Spleen (tissue), 11 donors: ENCODE results near the gene SLC10A1. TPM values are rescaled to one million over a fixed set of nuclear protein-coding genes. Genes with fewer than 3 reads are reported as not detected.

ENCODE experiments used
- DNase-seq: peaks from one replicate; pipeline ENCODE4 v3.0.0-alpha.2; 2020
- H3K27ac ChIP-seq, 8 donors: fragments of 200-600 bp; sonication (generic) in 7 of 8; 1 replicate in 4 of 8; 2 replicates in 4 of 8; pipeline versions ENCODE4 v1.5.0 to v1.8.0; 2016 to 2021; ENCODE audit warnings: inconsistent platforms in 4 of 8, mild to moderate bottlenecking in 4 of 8, moderate library complexity in 1 of 8
- H3K27me3 ChIP-seq, 7 donors: fragments of 200-600 bp; sonication (generic) in 6 of 7; replicated peaks in 1 of 7; 1 replicate in 4 of 7; 2 replicates in 3 of 7; pipeline versions ENCODE4 v1.5.0 to v1.8.0; 2016 to 2021; ENCODE audit warnings: inconsistent platforms in 3 of 7, mild to moderate bottlenecking in 1 of 7
- H3K36me3 ChIP-seq, 6 donors: fragments of 200-600 bp; sonication (generic) in 5 of 6; 1 replicate in 4 of 6; 2 replicates in 2 of 6; pipeline versions ENCODE4 v1.5.0 to v1.8.0; 2016 to 2021; ENCODE audit warnings: inconsistent platforms in 2 of 6
- H3K4me1 ChIP-seq, 6 donors: fragments of 200-600 bp; sonication (generic) in 5 of 6; 1 replicate in 3 of 6; 2 replicates in 3 of 6; pipeline versions ENCODE4 v1.5.0 to v1.8.0; 2016 to 2021; ENCODE audit warnings: inconsistent platforms in 3 of 6
- H3K4me3 ChIP-seq, 8 donors: fragments of 200-600 bp; sonication (generic) in 7 of 8; 1 replicate in 4 of 8; 2 replicates in 4 of 8; pipeline versions ENCODE4 v1.5.0 to v1.8.0; 2016 to 2021; ENCODE audit warnings: inconsistent platforms in 4 of 8, mild to moderate bottlenecking in 4 of 8, moderate library complexity in 2 of 8
- H3K9me3 ChIP-seq, 8 donors: fragments of 200-600 bp; sonication (generic) in 7 of 8; 1 replicate in 4 of 8; 2 replicates in 4 of 8; pipeline versions ENCODE4 v1.5.0 to v1.8.0; 2016 to 2021; ENCODE audit warnings: inconsistent platforms in 4 of 8
- CTCF ChIP-seq, 11 experiments: fragments of 200-600 bp in 7 of 11; fragments of 450-650 bp in 4 of 11; sonication (generic) in 4 of 11; IDR thresholded peaks in 8 of 11; conservative IDR thresholded peaks in 3 of 11; 1 replicate in 7 of 11; 2 replicates in 4 of 11; pipeline versions ENCODE4 v1.4.0 to v1.8.0; 2016 to 2021; ENCODE audit warnings: antibody characterized with exemption in 11 of 11, inconsistent platforms in 4 of 11, mild to moderate bottlenecking in 1 of 11
- POLR2A ChIP-seq, 3 donors: fragments of 450-650 bp; IDR thresholded peaks; one replicate each; pipeline ENCODE4 v1.5.1; 2017; ENCODE audit warnings: antibody characterized with exemption in 3 of 3, mild to moderate bottlenecking in 1 of 3
- POLR2AphosphoS5 ChIP-seq, 3 donors: sonication (generic); formaldehyde crosslinking; IDR thresholded peaks; one replicate each; pipeline ENCODE4 v1.5.1; 2017; ENCODE audit warnings: antibody characterized with exemption in 3 of 3
- WGBS, 5 donors: extraction: QIAGEN DNeasy Blood & Tissue Kit in 3 of 5; methylation state at CpG; one replicate each; pipeline versions ENCODE4 v1.1.5 to v1.1.7; 2013 to 2018; 5-methylcytosine and 5-hydroxymethylcytosine counted together
- intact Hi-C: fragments of 100-400 bp; cut with DNase I; formaldehyde crosslinking; loops from one replicate; pipeline ENCODE4 v1.15.0; 2023; ENCODE audit warnings: low total_unique reads
- polyA plus RNA-seq, 3 donors: library from polyadenylated mRNA; stranded (reverse); fragments of 200-250 nt; gene quantifications; one replicate each; pipeline ENCODE4 v1.2.1, GENCODE V29; 2013
- total RNA-seq, 7 donors: library from RNA; depleted of rRNA in 3 of 7; stranded (reverse); fragments of >200 nt in 3 of 7; fragmentation: NEBNext Ultra II Directional in 4 of 7; extraction: Animal tissue kit (Norgen Biotek cat#: 25700) in 4 of 7; gene quantifications; one replicate each; pipeline versions ENCODE4 v1.1.0 to v1.2.1, GENCODE V29; 2016 to 2021
- donor health status: healthy with polysubstance abuse.
- donor health status: DM: no; HTN: no; CAD: no; lungs with moderate emphysema.
- donor health status: DM: no; HTN: no; CAD: no.
- donor health status: Bipolar disorder and iron deficiency.
- donor health status: healthy.
- donor health status: DM: no; HTN: no; CAD: no.
- donor health status: DM: yes; HTN: yes; CAD: no.

Gene SLC10A1
- total and polyA plus RNA-seq, 10 donors = not detected

GRCh38 chr14:69795691-69796090 is 1.4 kb downstream of the SLC10A1 start:
- no peak overlapping the region for H3K27ac ChIP-seq
- intact Hi-C loops = no loop called here
- DNase-seq = no peak
- no peaks in the 10 kb centered on the region for H3K4me1 ChIP-seq
- H3K36me3 ChIP-seq = no peaks in the 10 kb centered on the region
- no peaks in the 10 kb centered on the region for H3K9me3 ChIP-seq
- H3K4me3 ChIP-seq = no peak overlapping the region
- WGBS, 5 donors = 68 to 97% (median 89%) methylated on average over 4 of the region's 4 CpGs
- H3K27me3 ChIP-seq = peaks cover 0 to 4% (median 0%) of the 10 kb centered on the region in 7 donors
- TF ChIP-seq CTCF (IDR thresholded peaks at IDR 0.05 in 8 of 11, conservative IDR thresholded peaks at IDR 0.05 in 3 of 11) (no peak), POLR2AphosphoS5 (IDR thresholded peaks at IDR 0.05) (no peak), POLR2A (IDR thresholded peaks at IDR 0.05) (no peak)

DNA sequence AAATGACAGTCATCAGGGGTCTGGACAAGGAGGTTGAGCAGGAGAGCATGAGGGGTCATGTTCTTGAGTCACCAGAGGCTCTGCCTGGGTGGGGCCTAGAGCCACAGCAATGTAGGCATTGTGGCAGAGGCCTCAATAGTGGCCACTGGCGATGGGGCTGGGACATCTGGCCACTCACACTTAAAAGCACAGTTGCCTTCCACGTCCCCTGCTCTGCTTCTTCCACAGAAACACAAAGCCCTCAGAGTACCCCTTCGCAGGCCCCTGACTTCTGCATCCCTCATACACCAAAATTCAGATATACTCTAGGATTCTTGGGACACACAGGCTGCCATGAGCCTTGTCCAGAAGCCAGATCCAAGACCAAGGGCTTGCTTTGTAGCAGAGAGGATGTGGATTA is 2.2 kb downstream of the SLC10A1 start:
- no peak for DNase-seq
- Histone ChIP-seq H3K9me3 (no peaks in the 10 kb centered on the region), H3K36me3 (no peaks in the 10 kb centered on the region), H3K27ac (no peak overlapping the region), H3K27me3 (peaks cover 0 to 4% (median 0%) of the 10 kb centered on the region in 7 donors), H3K4me1 (no peaks in the 10 kb centered on the region), H3K4me3 (no peak overlapping the region)
- no peak for TF ChIP-seq POLR2AphosphoS5 (IDR thresholded peaks at IDR 0.05)
- TF ChIP-seq CTCF (IDR thresholded peaks at IDR 0.05 in 8 of 11, conservative IDR thresholded peaks at IDR 0.05 in 3 of 11) = no peak
- no peak for TF ChIP-seq POLR2A (IDR thresholded peaks at IDR 0.05)
- WGBS, 5 donors = 71 to 98% (median 90%) methylated on average over 3 of the region's 3 CpGs
- intact Hi-C loops = no loop called here

- TF ChIP-seq CTCF (IDR thresholded peaks at IDR 0.05 in 8 of 11, conservative IDR thresholded peaks at IDR 0.05 in 3 of 11) = no peak
- TF ChIP-seq POLR2A (IDR thresholded peaks at IDR 0.05) = no peak
- no peak for TF ChIP-seq POLR2AphosphoS5 (IDR thresholded peaks at IDR 0.05)
- Histone ChIP-seq H3K4me3 (no peak overlapping the region), H3K36me3 (no peaks in the 10 kb centered on the region), H3K27me3 (peaks cover 0 to 4% (median 0%) of the 10 kb centered on the region in 7 donors), H3K27ac (no peak overlapping the region), H3K4me1 (no peaks in the 10 kb centered on the region), H3K9me3 (no peaks in the 10 kb centered on the region)
- intact Hi-C loops = no loop called here
- DNase-seq = no peak
- 93 to 98% (median 95%) methylated on average over 7 of the region's 7 CpGs for WGBS, 5 donors
Measured at GRCh38 chr14:69792887-69793421, 4.1 kb downstream of the SLC10A1 start.

GRCh38 chr14:69789118-69789640 is 7.9 kb downstream of the SLC10A1 start:
- no peaks in the 10 kb centered on the region for H3K27me3 ChIP-seq
- TF ChIP-seq CTCF (IDR thresholded peaks at IDR 0.05 in 8 of 11, conservative IDR thresholded peaks at IDR 0.05 in 3 of 11) (no peak), POLR2AphosphoS5 (IDR thresholded peaks at IDR 0.05) (no peak), POLR2A (IDR thresholded peaks at IDR 0.05) (no peak)
- no peaks in the 10 kb centered on the region for H3K4me1 ChIP-seq
- intact Hi-C loops = no loop called here
- no peaks in the 10 kb centered on the region for H3K9me3 ChIP-seq
- no peak for DNase-seq
- peaks cover 0 to 32% (median 5%) of the 10 kb centered on the region in 6 donors for H3K36me3 ChIP-seq
- H3K4me3 ChIP-seq = no peak overlapping the region
- H3K27ac ChIP-seq = no peak overlapping the region
